ENCODE measurements around the gene VPS33B.

DNA sequence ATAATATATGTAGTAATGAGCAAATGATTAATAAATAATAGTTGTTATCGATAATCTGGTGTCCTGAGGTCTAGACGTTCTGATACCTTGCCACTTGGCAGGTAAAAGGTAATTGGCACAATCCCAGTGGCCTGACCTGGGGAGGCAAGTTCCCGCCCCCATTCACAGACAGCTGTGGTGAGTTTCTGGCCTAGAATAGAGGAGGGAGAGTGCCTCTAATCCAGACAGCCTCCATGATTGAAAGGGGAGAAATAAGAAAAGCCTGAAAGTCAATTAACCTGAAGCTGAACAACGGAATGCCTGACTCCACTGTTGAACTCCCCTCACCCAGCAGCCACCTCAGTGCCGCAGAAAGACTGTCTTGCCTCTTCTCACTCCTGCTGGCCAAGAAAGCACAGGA is 39.6 kb upstream of the VPS33B start:
- TF ChIP-seq CTCF (tag by site-specific recombination; IDR thresholded peaks at IDR 0.05) (no peak), PRDM10 (tag by site-specific recombination; IDR thresholded peaks at IDR 0.05) (no peak), PBX3 (CRISPR knock-in tag; IDR thresholded peaks at IDR 0.05) (no peak), ZNF558 (tag by site-specific recombination; IDR thresholded peaks at IDR 0.05) (no peak), REST (tag by site-specific recombination; IDR thresholded peaks at IDR 0.05) (no peak), ZNF837 (tag by site-specific recombination; IDR thresholded peaks at IDR 0.05) (no peak), ZNF561 (tag by site-specific recombination; IDR thresholded peaks at IDR 0.05; ENCODE audit: borderline replicate concordance) (no peak), TSHZ1 (tag by site-specific recombination; IDR thresholded peaks at IDR 0.05; ENCODE audit: borderline replicate concordance) (no peak), IKZF3 (tag by site-specific recombination; IDR thresholded peaks at IDR 0.05) (no peak), ZNF324 (tag by site-specific recombination; IDR thresholded peaks at IDR 0.05) (no peak)
- TF ChIP-seq, protein P1, sequence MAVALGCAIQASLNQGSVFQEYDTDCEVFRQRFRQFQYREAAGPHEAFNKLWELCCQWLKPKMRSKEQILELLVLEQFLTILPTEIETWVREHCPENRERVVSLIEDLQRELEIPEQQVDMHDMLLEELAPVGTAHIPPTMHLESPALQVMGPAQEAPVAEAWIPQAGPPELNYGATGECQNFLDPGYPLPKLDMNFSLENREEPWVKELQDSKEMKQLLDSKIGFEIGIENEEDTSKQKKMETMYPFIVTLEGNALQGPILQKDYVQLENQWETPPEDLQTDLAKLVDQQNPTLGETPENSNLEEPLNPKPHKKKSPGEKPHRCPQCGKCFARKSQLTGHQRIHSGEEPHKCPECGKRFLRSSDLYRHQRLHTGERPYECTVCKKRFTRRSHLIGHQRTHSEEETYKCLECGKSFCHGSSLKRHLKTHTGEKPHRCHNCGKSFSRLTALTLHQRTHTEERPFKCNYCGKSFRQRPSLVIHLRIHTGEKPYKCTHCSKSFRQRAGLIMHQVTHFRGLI (tag by site-specific recombination; IDR thresholded peaks at IDR 0.05) = no peak
- TF ChIP-seq, protein P2, sequence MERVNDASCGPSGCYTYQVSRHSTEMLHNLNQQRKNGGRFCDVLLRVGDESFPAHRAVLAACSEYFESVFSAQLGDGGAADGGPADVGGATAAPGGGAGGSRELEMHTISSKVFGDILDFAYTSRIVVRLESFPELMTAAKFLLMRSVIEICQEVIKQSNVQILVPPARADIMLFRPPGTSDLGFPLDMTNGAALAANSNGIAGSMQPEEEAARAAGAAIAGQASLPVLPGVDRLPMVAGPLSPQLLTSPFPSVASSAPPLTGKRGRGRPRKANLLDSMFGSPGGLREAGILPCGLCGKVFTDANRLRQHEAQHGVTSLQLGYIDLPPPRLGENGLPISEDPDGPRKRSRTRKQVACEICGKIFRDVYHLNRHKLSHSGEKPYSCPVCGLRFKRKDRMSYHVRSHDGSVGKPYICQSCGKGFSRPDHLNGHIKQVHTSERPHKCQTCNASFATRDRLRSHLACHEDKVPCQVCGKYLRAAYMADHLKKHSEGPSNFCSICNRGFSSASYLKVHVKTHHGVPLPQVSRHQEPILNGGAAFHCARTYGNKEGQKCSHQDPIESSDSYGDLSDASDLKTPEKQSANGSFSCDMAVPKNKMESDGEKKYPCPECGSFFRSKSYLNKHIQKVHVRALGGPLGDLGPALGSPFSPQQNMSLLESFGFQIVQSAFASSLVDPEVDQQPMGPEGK (tag by site-specific recombination; IDR thresholded peaks at IDR 0.05) = no peak
- TF ChIP-seq, protein P3, sequence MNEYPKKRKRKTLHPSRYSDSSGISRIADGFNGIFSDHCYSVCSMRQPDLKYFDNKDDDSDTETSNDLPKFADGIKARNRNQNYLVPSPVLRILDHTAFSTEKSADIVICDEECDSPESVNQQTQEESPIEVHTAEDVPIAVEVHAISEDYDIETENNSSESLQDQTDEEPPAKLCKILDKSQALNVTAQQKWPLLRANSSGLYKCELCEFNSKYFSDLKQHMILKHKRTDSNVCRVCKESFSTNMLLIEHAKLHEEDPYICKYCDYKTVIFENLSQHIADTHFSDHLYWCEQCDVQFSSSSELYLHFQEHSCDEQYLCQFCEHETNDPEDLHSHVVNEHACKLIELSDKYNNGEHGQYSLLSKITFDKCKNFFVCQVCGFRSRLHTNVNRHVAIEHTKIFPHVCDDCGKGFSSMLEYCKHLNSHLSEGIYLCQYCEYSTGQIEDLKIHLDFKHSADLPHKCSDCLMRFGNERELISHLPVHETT (tag by site-specific recombination; IDR thresholded peaks at IDR 0.05) = no peak
